SK-N-MC (cell line): Measurements from ENCODE around the gene PAMR1.

ENCODE experiments used
- EZH2 ChIP-seq: fragments of 200-600 bp; sonication (generic); IDR thresholded peaks from one replicate; pipeline ENCODE4 v1.6.1; 2017; ENCODE audit warnings: antibody characterized with exemption
- POLR2AphosphoS5 ChIP-seq: IDR thresholded peaks from 2 replicates; pipeline ENCODE4 v1.6.1; 2012; ENCODE audit warnings: mild to moderate bottlenecking, low read depth, low read length, borderline replicate concordance

DNA sequence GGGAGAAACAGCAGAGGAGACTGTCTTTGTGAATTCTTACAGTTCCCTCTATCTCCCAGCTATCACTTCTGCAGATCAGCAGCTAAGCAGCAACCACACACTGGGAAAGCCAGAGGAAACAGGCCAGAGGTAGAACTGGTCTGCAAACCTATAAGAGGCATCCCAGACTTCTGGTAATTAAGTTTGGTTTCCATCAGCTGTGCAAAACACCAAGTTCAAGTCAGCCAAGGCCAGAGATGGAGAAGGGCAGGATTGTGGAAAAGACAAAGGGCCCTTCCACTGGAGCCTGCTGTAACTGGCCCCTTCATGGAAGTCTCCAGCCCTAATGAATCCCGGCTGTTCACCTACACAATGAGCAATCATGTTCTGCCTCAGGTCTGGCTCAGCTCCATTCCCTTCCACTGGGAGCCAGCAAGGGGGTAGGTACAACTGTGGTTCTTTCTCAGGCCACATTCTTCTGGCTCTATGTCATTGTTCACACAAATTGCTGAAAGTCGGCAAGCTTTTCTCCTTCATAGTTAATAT lies 4.6 kb upstream of the PAMR1 start:
- TF ChIP-seq POLR2AphosphoS5 (no peak), EZH2 (no peak)
